Measurements from ENCODE around the gene KIF2A.

The KIF2A gene

DNA sequence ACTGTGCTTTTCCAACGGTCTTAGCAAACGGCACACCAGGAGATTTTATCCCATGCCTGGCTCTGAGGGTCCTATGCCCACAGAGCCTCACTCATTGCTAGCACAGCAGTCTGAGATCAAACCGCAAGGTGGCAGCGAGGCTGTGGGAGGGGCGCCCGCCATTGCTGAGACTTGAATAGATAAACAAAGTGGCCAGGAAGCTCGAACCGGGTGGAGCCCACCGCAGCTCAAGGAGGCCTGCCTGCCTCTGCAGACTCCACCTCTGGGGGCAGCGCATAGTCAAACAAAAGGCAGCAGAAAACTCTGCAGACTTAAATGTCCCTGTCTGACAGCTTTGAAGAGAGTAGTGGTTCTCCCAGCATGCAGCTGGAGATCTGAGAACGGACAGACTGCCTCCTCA, 14.2 kb upstream of the KIF2A start:
- DNase-seq (ENCODE audit: low read depth), result peak; percentile 57

DNA sequence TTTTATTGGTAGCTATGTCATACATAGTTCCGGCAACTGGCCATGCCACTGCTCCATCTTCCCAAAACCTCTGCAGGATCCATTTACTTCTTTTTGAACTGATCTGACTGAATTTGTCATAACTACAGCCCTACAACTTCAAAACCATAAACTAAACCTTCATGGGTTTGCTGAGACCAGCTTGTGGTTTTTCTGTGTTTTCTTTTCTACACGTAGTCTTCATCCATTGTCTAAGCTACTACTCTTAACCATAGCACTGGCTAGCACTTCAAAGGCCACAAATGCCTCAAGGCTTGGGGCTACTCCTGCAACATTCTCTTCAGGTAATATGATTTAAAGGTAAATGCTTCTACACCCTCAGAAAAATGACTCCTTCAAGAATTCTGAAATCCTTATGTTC, 9.0 kb upstream of the KIF2A start:
- DNase-seq (ENCODE audit: low read depth), result no peak

DNA sequence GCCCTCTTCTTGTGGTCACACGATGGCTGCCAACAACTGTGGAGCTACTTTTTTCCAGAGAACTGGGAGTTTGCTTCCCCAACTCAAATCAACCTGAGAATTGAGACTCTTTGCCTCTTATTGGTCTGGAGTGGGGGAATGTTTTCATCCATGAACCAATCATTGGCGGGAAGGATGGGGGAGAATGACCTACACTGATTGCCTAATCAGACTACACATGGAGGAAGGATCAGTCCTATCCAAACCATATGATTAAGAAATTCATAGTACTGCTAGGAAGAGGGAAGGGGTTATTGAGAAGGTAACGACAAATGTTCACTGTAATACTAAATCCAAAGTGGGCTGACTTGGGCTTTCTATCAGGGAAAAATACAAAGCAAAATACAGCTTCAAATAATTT, 7.9 kb upstream of the KIF2A start:
- DNase-seq (ENCODE audit: low read depth), result no peak

DNA sequence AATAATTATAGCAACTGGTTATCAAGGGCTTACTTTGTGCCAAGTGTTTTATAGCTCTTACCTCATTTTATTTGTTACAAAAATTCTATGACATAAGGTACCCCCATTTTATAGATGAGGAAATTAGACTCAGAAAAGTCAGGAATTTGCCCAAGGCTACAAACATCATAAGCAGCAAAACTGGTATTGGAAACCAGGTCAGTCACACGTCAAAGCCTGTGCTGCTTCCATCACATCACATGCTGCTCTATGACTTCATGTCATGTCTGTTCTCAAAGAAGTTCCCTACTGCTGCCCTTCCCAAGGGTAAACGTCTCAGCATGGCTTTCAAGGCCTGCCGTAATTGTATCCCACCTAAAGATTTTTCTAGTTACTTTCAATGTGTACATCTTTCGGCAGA, 6.9 kb upstream of the KIF2A start:
- DNase-seq (ENCODE audit: low read depth), result no peak

DNA sequence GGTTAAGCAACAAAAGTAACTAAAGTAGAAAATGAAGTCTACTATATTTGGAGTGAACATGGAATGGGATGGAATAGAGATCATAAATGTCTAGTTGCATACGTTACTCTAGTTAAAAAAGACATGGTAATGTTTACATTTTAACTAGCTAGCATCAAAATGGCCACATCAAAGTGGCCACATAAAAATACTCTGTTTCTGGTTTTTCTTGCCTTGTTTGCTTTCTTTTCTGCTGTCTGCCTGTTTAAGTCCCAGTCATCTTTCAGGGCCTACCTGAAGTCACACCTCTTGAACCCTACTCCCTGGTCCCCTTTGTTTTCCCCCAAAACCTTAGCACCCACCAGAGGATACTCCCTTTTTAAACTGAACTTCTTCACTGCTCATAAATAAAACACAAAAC, 6.4 kb upstream of the KIF2A start:
- DNase-seq (ENCODE audit: low read depth), result no peak

DNA sequence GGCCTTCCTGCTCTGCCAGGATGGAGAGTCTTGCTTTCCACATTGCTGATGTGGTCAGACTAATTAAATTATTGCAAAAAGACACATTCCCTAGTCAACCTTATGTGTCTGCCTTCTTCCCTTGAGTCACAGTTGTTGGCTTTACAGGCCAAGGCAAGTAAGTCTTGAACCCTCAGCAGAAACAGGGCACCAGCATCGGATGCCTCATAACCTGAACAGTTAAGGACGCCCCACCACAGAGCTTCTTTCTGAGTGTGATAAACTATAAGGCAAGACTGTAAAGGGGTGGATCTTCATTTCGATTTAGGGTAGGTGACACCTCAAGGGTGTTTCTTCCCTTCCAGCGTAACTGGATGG, 670 bp upstream of the KIF2A start:
- DNase-seq (ENCODE audit: low read depth), result no peak

DNA sequence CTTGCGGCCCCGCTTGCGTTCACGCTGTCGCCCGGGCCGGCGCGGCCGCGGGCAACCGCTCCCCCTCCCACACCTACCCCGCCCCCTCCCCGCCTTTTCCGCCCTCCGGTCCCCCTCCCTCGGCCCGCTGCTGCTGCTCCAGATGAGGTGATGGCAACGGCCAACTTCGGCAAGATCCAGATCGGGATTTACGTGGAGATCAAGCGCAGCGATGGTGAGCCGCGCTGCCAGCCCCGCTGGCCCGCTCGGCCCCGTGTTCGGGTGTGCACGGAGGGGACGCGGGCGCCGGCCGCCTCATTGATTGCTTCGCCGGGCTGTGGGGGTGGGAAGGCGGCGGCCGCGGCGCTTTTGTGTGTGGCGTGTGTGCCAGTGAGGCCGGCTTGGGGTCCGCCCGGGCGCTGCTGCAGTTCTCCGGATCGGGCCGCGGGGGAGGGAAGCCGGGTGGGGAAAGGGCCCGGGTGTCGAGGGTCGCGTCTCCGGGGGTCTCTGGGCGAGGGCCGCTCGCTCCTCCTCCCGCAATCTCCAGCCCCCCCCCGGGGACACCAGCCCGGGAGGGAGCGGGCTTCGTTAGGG, 403 bp downstream of the KIF2A start:
- no peak for DNase-seq (ENCODE audit: low read depth)

DNA sequence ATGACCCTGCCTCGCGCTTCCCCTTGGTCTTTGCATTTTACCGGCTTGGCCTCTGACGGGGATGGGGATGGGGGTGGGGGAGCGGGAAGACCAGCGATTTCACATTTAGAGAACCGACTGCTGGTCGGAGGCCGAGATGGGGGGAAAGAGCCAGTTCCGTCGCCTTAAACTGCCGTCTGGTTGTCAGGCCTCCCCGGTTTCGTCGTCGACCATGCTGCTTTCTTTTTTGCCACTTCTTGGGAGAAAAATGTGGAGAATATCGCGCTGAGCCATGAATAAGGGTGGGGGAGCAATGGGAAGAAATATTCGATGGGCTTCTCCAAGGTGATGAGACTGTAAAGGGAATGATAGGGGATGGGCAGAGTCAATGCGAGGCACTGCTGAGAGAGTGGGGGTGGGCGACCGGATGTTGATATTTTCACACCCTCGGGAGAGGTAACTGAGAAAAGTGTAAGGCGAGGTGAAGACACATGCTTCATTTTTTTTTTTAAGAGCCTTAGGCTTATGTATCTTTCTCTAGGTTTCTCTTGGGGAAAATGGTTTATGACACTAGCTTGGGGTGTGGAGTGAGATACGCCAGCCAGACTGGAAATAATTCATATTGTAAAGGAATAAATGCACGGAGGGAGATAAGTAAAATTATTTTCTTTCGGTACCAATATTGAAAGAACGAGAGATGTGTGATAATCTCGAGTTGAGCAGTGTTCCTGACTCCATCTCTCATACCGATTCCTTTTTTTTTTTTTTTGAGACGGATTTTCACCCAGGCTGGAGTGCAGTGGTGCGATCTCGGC, 1.1 kb downstream of the KIF2A start:
- DNase-seq (ENCODE audit: low read depth), result peak; percentile 34

DNA sequence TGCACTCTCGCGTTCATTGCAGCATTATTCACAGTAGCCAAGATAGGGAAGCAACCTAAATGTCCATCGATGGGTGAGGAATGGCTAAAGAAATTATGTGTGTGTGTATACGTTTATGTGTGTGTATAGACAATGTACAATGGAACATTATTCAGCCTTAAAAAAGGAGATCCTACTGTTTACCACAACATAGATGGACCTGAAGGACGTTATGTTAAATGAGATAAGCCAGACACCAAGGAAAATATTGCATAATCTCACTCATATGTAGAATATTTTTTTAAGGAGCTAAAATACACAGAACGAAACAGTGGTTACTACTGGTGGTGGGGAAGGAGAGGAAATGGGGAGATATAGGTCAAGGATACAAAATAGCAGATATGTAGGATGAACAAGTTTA, 2.4 kb downstream of the KIF2A start:
- no peak for DNase-seq (ENCODE audit: low read depth)

DNA sequence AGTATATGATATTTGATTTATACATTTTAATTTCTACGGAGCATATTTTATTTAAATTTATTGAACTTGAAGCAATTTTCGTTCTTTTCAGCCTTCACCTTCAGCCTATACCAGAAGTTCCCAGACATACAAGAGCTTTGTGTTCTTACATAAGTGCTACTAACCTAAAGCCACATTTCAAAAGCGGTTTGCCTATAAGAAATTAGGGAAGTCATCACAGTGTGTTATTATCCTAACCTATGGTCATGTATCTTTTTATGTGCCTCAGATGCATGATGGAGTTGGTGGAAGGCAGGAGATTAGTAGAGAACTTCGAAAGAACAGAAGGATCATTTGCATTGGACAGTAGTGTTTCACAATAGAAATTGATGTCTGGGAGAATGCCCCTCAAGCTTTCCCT, 3.1 kb downstream of the KIF2A start:
- DNase-seq (ENCODE audit: low read depth), result no peak

DNA sequence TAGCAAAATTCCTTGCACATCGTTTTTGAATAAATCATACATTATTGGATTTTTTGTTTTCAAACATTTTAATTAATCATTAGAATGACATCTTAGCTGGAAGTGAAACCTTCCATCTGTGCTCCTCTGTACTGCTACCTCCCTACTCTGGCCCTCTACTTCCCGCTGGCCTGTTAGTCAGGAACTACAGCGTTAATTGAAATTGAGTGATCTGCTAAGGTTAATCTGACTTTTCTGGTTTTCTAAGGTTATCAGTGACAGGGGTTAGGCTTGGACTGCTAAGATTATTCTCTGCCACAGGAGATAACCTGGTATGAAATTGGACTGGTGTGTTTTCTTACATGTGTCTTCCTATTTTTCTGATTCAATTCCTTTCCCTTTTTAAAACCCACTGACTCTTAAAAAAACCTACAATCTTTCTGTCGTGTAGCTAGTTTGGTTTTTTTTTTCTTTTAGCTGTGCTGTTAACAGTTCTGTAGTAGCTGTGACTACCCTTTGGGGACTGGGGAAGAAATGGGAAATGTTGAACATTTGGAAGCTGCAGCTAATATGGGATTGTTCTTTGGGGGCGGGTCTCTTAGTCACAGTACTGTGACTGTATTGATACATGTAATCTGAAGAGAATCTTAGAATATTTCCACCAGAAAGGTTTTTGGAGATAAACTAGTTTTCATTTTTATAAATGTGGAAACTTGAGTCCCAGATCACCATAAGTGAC, 4.6 kb downstream of the KIF2A start:
- no peak for DNase-seq (ENCODE audit: low read depth)

DNA sequence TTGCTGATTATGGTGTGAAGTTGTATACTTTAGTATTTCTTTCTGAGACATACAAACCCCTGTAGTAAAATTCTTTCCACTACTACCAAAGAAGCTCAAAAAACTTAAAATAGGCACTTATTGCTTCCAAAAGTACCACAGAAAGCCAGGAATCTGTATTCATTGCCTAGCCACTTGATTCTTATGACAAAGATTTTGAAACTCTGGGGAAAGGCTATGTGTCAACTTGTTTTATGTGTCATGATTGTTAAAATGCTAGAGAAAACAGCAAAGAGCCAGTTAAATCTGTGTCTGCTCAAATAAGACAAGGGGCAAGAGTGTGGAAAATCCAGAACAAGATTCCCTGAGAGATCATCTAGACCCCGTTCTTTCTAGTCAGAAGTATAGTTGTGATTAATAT, 6.0 kb downstream of the KIF2A start:
- no peak for DNase-seq (ENCODE audit: low read depth)

DNA sequence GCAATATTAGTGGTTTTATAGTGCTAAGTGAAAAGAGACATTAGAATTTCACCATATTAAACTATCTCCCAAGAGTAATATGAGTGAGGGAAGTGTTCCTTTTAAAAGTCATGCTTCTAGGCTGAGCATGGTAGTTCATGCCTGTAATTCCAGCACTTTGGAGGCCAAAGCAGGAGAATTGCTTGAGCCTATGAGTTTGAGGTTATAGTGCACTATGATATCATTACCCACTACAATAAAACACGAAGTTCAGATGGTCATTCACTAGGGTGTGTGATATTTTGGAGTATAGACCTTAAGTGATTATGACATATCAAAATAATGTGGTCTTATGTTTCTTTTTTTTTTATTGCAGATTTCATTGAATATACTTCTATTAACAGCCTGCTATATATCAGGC, 6.7 kb downstream of the KIF2A start:
- no peak for DNase-seq (ENCODE audit: low read depth)

DNA sequence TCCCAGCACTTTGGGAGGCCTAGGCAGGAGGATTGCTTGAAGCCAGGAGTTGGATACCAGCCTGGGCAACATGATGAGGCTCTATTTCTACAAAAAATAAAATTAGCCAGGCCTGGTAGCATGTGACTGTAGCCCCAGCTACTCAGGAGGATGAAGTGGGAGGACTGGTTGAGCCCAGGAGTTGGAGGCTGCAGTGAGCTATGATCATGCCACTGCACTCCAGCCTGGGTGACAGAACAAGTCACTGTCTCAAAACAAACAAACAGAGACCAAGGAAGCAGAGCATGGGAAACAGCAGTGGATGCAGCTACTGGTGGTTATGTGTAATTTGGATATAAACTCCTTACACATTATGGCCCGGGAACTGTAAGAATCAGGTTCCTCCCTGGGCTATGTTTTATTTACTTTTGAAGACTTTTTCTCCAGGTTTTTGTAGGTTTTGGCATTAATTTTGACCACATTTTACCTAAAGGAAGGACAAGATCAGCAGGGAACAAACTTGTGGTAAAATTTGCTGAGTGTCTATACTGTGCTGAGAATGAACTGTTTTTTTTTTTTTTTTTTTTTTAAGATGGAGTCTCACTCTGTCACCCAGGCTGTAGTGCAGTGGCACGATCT, 8.3 kb downstream of the KIF2A start:
- no peak for DNase-seq (ENCODE audit: low read depth)

DNA sequence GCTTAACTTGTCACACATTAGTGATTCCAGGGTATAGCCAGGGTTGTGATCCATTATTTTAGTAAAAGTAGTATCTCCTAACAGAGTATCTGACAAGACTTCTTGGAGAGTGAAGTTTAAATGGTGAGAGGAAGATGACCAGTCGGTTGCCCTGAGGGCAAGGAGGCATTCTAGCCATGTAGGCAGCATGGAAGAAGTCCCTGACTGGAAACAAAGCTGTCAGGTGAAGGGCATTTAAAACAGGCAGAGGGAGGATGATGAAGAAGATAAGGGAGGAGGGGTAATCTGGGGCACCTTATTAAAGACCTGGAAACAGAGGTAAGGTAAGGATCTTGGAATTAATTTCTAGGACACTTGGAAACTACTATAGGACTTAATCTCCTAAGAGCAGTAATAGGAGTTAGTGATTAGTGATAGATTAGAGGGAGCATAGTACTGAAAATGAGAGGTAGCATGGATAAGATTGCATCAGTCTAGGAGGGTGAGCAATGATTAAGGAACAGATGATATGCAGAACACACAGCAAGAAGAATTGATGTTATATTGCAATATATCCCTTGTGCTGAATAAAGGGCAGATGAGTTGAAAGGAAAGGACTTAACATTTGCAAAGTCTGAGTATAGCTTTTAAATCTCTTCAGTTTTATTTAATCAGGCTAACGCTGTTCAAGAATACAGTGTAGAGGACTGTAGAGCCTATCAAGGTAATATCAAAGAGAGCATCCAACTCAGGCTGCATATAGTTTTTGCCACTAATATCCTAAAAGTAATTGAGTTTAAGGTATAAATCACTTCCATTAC, 9.6 kb downstream of the KIF2A start:
- no peak for DNase-seq (ENCODE audit: low read depth)

DNA sequence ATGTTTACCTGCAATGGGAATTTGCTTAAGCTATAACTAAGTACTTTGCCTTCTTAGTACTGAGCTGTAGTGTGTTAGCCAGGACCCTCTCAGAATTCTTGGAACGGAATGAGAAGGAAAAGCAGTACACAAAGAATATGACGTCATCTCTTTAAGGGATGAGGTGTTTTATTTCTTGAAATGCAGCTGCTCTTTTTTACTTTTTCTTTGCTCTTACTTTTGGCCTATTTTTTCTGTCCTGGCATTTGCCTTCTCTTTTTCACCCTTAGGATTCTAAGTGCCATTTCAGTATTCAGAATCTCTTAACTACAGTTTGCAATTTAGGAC, 10.1 kb downstream of the KIF2A start:
- DNase-seq (ENCODE audit: low read depth), result no peak

DNA sequence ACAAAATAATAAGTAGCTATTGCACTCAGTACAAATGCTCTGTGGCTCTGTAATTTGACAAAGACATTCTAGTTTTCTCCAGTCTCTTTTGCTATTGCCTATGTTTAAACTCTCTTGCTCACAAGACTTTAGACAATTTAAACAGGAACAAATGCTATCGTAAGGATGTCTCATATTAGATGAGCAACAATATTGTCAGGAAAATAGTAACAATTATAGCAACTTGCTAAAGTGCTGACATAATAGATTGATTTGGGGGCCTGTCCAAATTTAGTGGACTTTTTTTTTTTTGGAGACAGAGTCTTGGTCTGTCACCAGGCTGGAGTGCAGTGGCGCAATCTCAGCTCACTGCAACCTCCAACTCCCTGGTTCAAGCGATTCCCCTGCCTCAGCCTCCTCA, 11.8 kb downstream of the KIF2A start:
- no peak for DNase-seq (ENCODE audit: low read depth)

DNA sequence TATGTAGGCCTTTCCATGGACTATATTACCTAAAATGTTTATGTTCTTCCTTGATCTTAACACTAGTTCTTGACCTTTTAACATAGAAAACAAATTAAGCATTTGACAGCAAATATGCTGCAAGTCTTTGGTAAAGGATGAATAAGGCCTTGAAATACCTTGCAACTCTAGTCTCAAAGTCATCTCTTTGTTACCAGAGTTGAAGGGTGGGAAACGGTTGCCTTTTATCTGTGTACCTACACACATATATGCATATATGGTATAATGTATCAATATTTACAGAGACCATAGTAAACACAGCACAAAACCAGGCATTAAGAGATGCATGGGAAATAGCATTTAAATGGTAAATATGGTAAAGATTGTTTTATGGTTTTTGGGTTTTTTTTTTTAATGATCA, 16.5 kb downstream of the KIF2A start:
- no peak for DNase-seq (ENCODE audit: low read depth)

DNA sequence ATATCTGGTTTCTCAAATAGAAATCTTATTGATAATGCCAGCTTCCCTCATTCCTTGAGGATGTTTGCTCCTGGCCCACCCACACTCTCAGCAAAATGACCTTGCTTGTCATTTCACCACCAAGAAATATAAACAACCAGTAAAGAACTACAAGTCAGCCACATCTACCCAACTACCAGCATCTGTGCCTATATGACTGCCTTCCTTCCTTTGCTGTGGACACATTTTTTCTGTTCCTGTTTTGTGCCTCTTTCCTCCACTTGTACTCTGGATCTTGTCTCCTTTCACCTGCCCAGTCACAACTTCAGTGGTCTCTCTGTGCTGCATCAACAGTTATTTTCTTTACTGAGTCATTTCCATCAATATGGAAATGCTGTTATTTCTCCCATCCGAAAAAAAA, 20.3 kb downstream of the KIF2A start:
- DNase-seq (ENCODE audit: low read depth), result no peak

DNA sequence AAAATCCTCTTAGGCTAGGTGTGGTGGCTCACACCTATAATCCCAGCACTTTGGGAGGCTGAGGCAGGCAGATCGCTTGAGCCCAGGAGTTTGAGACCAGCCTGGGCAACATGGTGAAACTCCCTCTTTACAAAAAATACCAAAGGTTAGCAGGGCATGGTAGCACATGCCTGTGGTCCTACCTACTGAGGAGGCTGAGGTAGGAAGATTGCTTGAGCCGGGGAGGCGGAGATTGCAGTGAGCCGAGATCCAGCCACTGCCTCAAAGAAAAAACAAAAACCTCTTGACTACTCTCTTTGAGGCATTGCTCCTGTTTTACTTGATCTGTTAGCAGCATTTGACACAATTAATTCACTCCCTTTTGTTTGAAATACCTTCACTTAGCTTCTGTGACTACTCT, 20.7 kb downstream of the KIF2A start:
- no peak for DNase-seq (ENCODE audit: low read depth)

DNA sequence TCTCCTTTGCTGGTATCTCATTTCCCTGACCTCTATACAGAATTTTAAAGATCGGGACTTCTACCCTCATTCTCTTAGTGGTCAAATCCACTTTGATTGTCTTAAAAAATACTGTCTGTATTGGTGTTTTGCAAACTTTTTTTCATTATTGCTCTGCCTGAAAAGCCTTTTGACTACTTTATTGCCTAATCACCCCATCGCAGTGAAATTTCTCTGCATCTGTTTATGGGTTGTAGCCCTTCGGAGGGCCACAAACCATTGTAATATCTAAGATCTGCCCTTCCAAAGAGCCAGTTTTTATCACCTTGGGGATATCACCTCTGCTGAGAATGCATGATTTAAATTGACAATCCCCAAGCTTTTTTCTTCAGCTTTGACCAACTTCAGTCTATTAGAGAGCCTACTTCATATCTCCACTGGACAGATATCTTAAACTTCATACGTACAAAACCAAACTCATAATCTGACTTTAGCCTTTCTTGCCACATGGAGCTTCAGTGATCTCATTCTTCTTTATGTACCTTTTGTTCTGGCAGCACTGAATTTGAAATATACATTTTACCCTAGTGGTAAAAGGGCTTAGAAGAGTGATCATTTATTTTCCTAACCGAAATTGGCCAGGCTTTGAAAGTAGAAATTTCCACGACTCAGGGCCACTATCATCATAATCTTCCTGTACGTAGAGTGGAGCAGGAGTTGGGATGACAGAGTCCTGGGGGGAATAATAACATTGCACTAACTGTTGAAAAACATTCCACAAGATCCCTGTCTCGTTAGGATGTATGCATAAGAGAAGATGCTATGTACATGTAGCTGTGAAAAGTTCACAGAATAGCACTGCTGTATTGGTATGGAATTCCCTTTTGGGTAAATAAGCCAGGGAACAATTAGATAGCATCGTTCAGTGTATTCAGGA, 21.4 kb downstream of the KIF2A start:
- DNase-seq (ENCODE audit: low read depth), result no peak

Measured in activated T-cell treated with anti-CD3 and anti-CD28 coated beads for 1 hour (primary cell).